K562 (cell line): ENCODE results near the gene ITPKB.

Experiments
- BRF1 ChIP-seq: IDR thresholded peaks from 3 replicates; pipeline ENCODE4 v1.6.1; 2011; ENCODE audit warnings: borderline replicate concordance, mild to moderate bottlenecking; ENCODE audit not compliant: insufficient read length; ENCODE audit errors: extremely low read depth
- GATAD2A ChIP-seq: fragments of 450-650 bp; IDR thresholded peaks from 2 replicates; pipeline ENCODE4 v1.6.1; 2017
- KLF10 ChIP-seq: fragments of 250-450 bp; sonication (Bioruptor Pico); IDR thresholded peaks from 2 replicates; pipeline ENCODE4 v1.6.1; 2021; ENCODE audit warnings: matching md5 sums
- POLR2A ChIP-seq: fragments of 450-650 bp; conservative IDR thresholded peaks from 2 replicates; pipeline ENCODE4 v1.6.1; 2016
- PREB ChIP-seq: sonication (generic); formaldehyde crosslinking; IDR thresholded peaks from 2 replicates; pipeline ENCODE4 v1.8.1; 2023; ENCODE audit warnings: mild to moderate bottlenecking, missing genetic modification reagents
- RAD51 ChIP-seq: fragments of 450-650 bp; IDR thresholded peaks from 2 replicates; pipeline ENCODE4 v1.7.1; 2016; ENCODE audit warnings: low read depth, mild to moderate bottlenecking, borderline replicate concordance
- RFX5 ChIP-seq: IDR thresholded peaks from 2 replicates; pipeline ENCODE4 v1.6.1; 2011; ENCODE audit warnings: low read depth, mild to moderate bottlenecking, improper control_type of control experiment, low read length
- TF ChIP-seq, protein P1 (sequence below): sonication (generic); formaldehyde crosslinking; IDR thresholded peaks from 2 replicates; pipeline ENCODE4 v1.5.0; 2020; ENCODE audit warnings: missing genetic modification reagents

DNA sequence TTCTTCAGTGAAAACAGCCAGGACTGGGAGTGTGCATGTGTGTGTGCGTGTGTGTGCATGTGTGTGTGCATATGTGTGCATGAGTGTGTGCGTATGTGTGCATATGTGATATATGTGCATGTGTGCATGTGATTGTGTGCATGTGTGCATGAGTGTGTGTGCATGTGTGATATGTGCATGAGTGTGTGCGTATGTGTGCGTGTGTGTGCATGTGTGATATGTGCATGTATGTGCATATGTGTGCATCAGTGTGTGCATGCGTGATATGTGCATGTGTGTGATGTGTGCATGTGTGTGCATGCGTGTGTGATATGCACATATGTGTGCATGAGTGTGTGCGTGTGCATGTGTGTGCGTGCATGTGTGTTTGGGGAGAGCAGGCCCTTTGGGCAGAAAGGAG lies 89.8 kb downstream of the ITPKB start:
- TF ChIP-seq RAD51 (no peak), GATAD2A (no peak), BRF1 (no peak), POLR2A (no peak), RFX5 (no peak), KLF10 (no peak), PREB (CRISPR knock-in tag) (no peak)
- TF ChIP-seq, protein P1, sequence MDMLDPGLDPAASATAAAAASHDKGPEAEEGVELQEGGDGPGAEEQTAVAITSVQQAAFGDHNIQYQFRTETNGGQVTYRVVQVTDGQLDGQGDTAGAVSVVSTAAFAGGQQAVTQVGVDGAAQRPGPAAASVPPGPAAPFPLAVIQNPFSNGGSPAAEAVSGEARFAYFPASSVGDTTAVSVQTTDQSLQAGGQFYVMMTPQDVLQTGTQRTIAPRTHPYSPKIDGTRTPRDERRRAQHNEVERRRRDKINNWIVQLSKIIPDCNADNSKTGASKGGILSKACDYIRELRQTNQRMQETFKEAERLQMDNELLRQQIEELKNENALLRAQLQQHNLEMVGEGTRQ (CRISPR knock-in tag) = no peak
